ENCODE measurements around the gene ZNF385D. TPM values are rescaled to one million over a fixed set of nuclear protein-coding genes. Genes with fewer than 3 reads are reported as not detected.

ZNF385D gene
- total RNA-seq, 1 experiment from 2014 or later: not detected

GRCh38 chr3:21421096-21421495 is 329.9 kb downstream of the ZNF385D start:
- no peaks in the 10 kb centered on the region for H3K9me2 ChIP-seq (ENCODE audit: insufficient read depth)
- H2AFZ ChIP-seq (ENCODE audit: low read depth, low read length, poor library complexity, severe bottlenecking): no peak overlapping the region
- peaks cover 0 to 8% of the 10 kb centered on the region in 2 experiments; a peak in 2 of 4 replicates for H3K9me3 ChIP-seq (ENCODE audit: control insufficient read depth in 1 of 2, insufficient read depth in 1 of 2, low read depth in 1 of 2, low read length in 2 of 2)
- ChIA-PET POLR2A (no interaction called here), RAD21 (ENCODE audit: low non-redundant PET in 1 of 2, low total read pairs in 2 of 2, uncharacterized antibody in 2 of 2, unreplicated experiment in 2 of 2) (no interaction called here), CTCF (no interaction called here)
- no peak overlapping the region for H3K4me2 ChIP-seq (ENCODE audit: low read length)
- TF ChIP-seq JUND (IDR thresholded peaks at IDR 0.05) (no peak), CBX3 (IDR thresholded peaks at IDR 0.05; ENCODE audit: low read depth) (no peak), REST (IDR thresholded peaks at IDR 0.05; ENCODE audit: low read depth) (no peak), EZH2 (IDR thresholded peaks at IDR 0.05) (no peak), ELF1 (IDR thresholded peaks at IDR 0.05; ENCODE audit: borderline replicate concordance, low read depth) (no peak), ZNF274 (IDR thresholded peaks at IDR 0.05; ENCODE audit: low read depth, low read length) (no peak), FOSL1 (IDR thresholded peaks at IDR 0.05; ENCODE audit: low read depth) (no peak), ZFX (IDR thresholded peaks at IDR 0.05) (no peak)
- no peak overlapping the region for H3K27ac ChIP-seq (ENCODE audit: low read depth, low read length)
- DNase-seq (ENCODE audit: low read depth, low spot score): no peak
- H3K4me1 ChIP-seq (ENCODE audit: control insufficient read depth in 1 of 2, insufficient read depth in 2 of 2, low read length in 2 of 2): no peaks in the 10 kb centered on the region
- H3K27me3 ChIP-seq (ENCODE audit: insufficient read depth, low read length): no peaks in the 10 kb centered on the region
- intact Hi-C loops (cut with micrococcal nuclease): no loop called here
- no peaks in the 10 kb centered on the region for H3K79me2 ChIP-seq (ENCODE audit: insufficient read depth, low read length)
- no peaks in the 10 kb centered on the region for H3K36me3 ChIP-seq (ENCODE audit: control insufficient read depth in 1 of 2, insufficient read depth in 2 of 2, low read length in 2 of 2)
- H3K4me3 ChIP-seq (replicated peaks in 1 of 2; ENCODE audit: low read depth in 1 of 2, low read length in 2 of 2): no peak overlapping the region
- no peak overlapping the region for H3K9ac ChIP-seq (ENCODE audit: low read length)
- H4K20me1 ChIP-seq (ENCODE audit: insufficient read depth): no peaks in the 10 kb centered on the region
- no peak for ATAC-seq
- no TSS peak for BruUV-seq (replicated peaks)

- no peaks in the 10 kb centered on the region for H3K27me3 ChIP-seq (ENCODE audit: insufficient read depth, low read length)
- no peak overlapping the region for H3K27ac ChIP-seq (ENCODE audit: low read depth, low read length)
- H3K4me2 ChIP-seq (ENCODE audit: low read length): no peak overlapping the region
- H3K9ac ChIP-seq (ENCODE audit: low read length): no peak overlapping the region
- ChIA-PET POLR2A (no interaction called here), RAD21 (ENCODE audit: low non-redundant PET in 1 of 2, low total read pairs in 2 of 2, uncharacterized antibody in 2 of 2, unreplicated experiment in 2 of 2) (no interaction called here), CTCF (no interaction called here)
- ATAC-seq (no peak), DNase-seq (ENCODE audit: low read depth, low spot score) (no peak)
- H3K36me3 ChIP-seq (ENCODE audit: control insufficient read depth in 1 of 2, insufficient read depth in 2 of 2, low read length in 2 of 2): no peaks in the 10 kb centered on the region
- intact Hi-C loops (cut with micrococcal nuclease): no loop called here
- H3K9me2 ChIP-seq (ENCODE audit: insufficient read depth): no peaks in the 10 kb centered on the region
- no TSS peak for BruUV-seq (replicated peaks)
- H3K9me3 ChIP-seq (ENCODE audit: control insufficient read depth in 1 of 2, insufficient read depth in 1 of 2, low read depth in 1 of 2, low read length in 2 of 2): no peaks in the 10 kb centered on the region; a peak in 2 of 4 replicates
- H3K4me1 ChIP-seq (ENCODE audit: control insufficient read depth in 1 of 2, insufficient read depth in 2 of 2, low read length in 2 of 2): no peaks in the 10 kb centered on the region
- no peaks in the 10 kb centered on the region for H3K79me2 ChIP-seq (ENCODE audit: insufficient read depth, low read length)
- H4K20me1 ChIP-seq (ENCODE audit: insufficient read depth): no peaks in the 10 kb centered on the region
- H3K4me3 ChIP-seq (replicated peaks in 1 of 2; ENCODE audit: low read depth in 1 of 2, low read length in 2 of 2): no peak overlapping the region
- no peak for TF ChIP-seq MAX (IDR thresholded peaks at IDR 0.05)
- TF ChIP-seq ZNF274 (IDR thresholded peaks at IDR 0.05; ENCODE audit: low read depth, low read length): no peak
- no peak for TF ChIP-seq CTCF (IDR thresholded peaks at IDR 0.05 in 2 of 3, conservative IDR thresholded peaks at IDR 0.05 in 1 of 3; ENCODE audit: borderline replicate concordance in 1 of 3, insufficient read depth in 1 of 3, low read depth in 2 of 3, low read length in 2 of 3)
- TF ChIP-seq POLR2AphosphoS5 (IDR thresholded peaks at IDR 0.05; ENCODE audit: low read depth, low read length): no peak
- H2AFZ ChIP-seq (ENCODE audit: low read depth, low read length, poor library complexity, severe bottlenecking): no peak overlapping the region
These were observed 333.0 kb downstream of the ZNF385D start for GRCh38 chr3:21417991-21418390.

Measured in HCT116 (cell line).